ENCODE results near the gene GIN1.

- TF ChIP-seq CTCF (IDR thresholded peaks at IDR 0.05; ENCODE audit: low read depth, low read length, poor library complexity, severe bottlenecking) (no peak), EZH2phosphoT487 (IDR thresholded peaks at IDR 0.05; ENCODE audit: borderline replicate concordance, low read length) (no peak)
These were observed 27.3 kb downstream of the GIN1 start for GRCh38 chr5:103092676-103093075.

Measured in DOHH2 (cell line).